Measurements from ENCODE around the gene CACNA1D. TPM values are rescaled to one million over a fixed set of nuclear protein-coding genes. Genes with fewer than 3 reads are reported as not detected.

The CACNA1D gene
- total RNA-seq, 1 experiment from 2014 or later: 1.1 TPM

DNA sequence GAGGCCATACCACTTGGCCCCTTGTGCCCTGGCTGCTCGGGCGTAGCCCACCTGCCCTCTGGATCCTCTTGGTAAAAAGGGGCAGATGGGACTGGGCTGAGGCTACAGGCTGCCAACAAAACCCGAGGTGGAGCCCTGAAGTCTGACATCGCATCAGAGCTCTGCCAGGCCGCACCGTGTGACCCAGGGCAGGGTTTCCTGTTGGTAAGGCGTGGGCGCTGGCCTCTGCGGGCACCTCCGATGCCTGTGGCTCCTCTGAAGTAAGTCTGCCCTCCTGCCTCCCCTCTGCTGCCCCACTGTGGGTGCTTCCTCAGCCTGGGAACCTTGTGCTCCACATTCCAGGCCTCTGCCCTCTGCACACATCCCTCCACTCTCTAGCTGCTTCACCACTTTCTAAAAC lies 342.9 kb downstream of the CACNA1D start:
- TF ChIP-seq, protein P1, sequence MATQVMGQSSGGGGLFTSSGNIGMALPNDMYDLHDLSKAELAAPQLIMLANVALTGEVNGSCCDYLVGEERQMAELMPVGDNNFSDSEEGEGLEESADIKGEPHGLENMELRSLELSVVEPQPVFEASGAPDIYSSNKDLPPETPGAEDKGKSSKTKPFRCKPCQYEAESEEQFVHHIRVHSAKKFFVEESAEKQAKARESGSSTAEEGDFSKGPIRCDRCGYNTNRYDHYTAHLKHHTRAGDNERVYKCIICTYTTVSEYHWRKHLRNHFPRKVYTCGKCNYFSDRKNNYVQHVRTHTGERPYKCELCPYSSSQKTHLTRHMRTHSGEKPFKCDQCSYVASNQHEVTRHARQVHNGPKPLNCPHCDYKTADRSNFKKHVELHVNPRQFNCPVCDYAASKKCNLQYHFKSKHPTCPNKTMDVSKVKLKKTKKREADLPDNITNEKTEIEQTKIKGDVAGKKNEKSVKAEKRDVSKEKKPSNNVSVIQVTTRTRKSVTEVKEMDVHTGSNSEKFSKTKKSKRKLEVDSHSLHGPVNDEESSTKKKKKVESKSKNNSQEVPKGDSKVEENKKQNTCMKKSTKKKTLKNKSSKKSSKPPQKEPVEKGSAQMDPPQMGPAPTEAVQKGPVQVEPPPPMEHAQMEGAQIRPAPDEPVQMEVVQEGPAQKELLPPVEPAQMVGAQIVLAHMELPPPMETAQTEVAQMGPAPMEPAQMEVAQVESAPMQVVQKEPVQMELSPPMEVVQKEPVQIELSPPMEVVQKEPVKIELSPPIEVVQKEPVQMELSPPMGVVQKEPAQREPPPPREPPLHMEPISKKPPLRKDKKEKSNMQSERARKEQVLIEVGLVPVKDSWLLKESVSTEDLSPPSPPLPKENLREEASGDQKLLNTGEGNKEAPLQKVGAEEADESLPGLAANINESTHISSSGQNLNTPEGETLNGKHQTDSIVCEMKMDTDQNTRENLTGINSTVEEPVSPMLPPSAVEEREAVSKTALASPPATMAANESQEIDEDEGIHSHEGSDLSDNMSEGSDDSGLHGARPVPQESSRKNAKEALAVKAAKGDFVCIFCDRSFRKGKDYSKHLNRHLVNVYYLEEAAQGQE (IDR thresholded peaks at IDR 0.05; ENCODE audit: low read depth): no peak
- TF ChIP-seq ELF1 (IDR thresholded peaks at IDR 0.05; ENCODE audit: borderline replicate concordance, low read depth) (no peak), CEBPB (IDR thresholded peaks at IDR 0.05; ENCODE audit: low read depth) (no peak), EZH2 (IDR thresholded peaks at IDR 0.05) (no peak), POLR2AphosphoS5 (IDR thresholded peaks at IDR 0.05; ENCODE audit: low read depth, low read length) (no peak), MAX (IDR thresholded peaks at IDR 0.05) (no peak), RAD21 (IDR thresholded peaks at IDR 0.05; ENCODE audit: low read depth) (no peak), SRF (IDR thresholded peaks at IDR 0.05; ENCODE audit: low read depth) (no peak)
- TF ChIP-seq, protein P2, sequence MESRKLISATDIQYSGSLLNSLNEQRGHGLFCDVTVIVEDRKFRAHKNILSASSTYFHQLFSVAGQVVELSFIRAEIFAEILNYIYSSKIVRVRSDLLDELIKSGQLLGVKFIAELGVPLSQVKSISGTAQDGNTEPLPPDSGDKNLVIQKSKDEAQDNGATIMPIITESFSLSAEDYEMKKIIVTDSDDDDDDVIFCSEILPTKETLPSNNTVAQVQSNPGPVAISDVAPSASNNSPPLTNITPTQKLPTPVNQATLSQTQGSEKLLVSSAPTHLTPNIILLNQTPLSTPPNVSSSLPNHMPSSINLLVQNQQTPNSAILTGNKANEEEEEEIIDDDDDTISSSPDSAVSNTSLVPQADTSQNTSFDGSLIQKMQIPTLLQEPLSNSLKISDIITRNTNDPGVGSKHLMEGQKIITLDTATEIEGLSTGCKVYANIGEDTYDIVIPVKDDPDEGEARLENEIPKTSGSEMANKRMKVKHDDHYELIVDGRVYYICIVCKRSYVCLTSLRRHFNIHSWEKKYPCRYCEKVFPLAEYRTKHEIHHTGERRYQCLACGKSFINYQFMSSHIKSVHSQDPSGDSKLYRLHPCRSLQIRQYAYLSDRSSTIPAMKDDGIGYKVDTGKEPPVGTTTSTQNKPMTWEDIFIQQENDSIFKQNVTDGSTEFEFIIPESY (IDR thresholded peaks at IDR 0.05; ENCODE audit: extremely low read depth, insufficient replicate concordance, low read length): no peak
- intact Hi-C loops (cut with micrococcal nuclease): no loop called here
- Histone ChIP-seq H3K27ac (ENCODE audit: low read depth, low read length) (no peak overlapping the region), H4K20me1 (ENCODE audit: insufficient read depth) (no peaks in the 10 kb centered on the region), H3K4me2 (ENCODE audit: low read length) (no peak overlapping the region), H3K9me3 (ENCODE audit: control insufficient read depth in 1 of 2, insufficient read depth in 1 of 2, low read depth in 1 of 2, low read length in 2 of 2) (no peaks in the 10 kb centered on the region), H3K9me2 (ENCODE audit: insufficient read depth) (no peaks in the 10 kb centered on the region), H3K27me3 (ENCODE audit: insufficient read depth, low read length) (no peaks in the 10 kb centered on the region), H3K36me3 (ENCODE audit: control insufficient read depth in 1 of 2, insufficient read depth in 2 of 2, low read length in 2 of 2) (no peaks in the 10 kb centered on the region), H3K9ac (ENCODE audit: low read length) (no peak overlapping the region), H2AFZ (ENCODE audit: low read depth, low read length, poor library complexity, severe bottlenecking) (no peak overlapping the region), H3K4me1 (ENCODE audit: control insufficient read depth in 1 of 2, insufficient read depth in 2 of 2, low read length in 2 of 2) (peaks cover 4 to 5% of the 10 kb centered on the region in 2 experiments; a peak in 2 of 4 replicates), H3K4me3 (replicated peaks in 1 of 2; ENCODE audit: low read depth in 1 of 2, low read length in 2 of 2) (no peak overlapping the region), H3K79me2 (ENCODE audit: insufficient read depth, low read length) (no peaks in the 10 kb centered on the region)
- RAD21 ChIA-PET (ENCODE audit: low non-redundant PET in 1 of 2, low total read pairs in 2 of 2, uncharacterized antibody in 2 of 2, unreplicated experiment in 2 of 2): no interaction called here
- CTCF ChIA-PET: no interaction called here
- no TSS peak for BruUV-seq (replicated peaks)
- POLR2A ChIA-PET: no interaction called here
- ATAC-seq (no peak), DNase-seq (ENCODE audit: low read depth, low spot score) (no peak)

Measured in HCT116 (cell line).